Measurements from ENCODE around the gene LIPC. TPM values are rescaled to one million over a fixed set of nuclear protein-coding genes. Genes with fewer than 3 reads are reported as not detected.

Gene LIPC
- total RNA-seq, 3 donors from 2014 or later (not counting 1 experiment from before 2014, with no cell fraction given), result 5.3 to 7.1 (median 5.3) TPM

- H3K27me3 ChIP-seq (ENCODE audit: control insufficient read depth, insufficient read depth, low read length), result no peaks in the 10 kb centered on the region
- Mint-ChIP-seq H3K36me3 (peaks cover 6% of the 10 kb centered on the region), H3K4me3 (peak overlapping the region; percentile 37), H3K9me3 (no peaks in the 10 kb centered on the region), H3K27me3 (ENCODE audit: low read depth in 2 of 2) (no peaks in the 10 kb centered on the region), H3K4me1 (peaks cover 62 to 73% of the 10 kb centered on the region in 2 donors), H3K27ac (peak overlapping the region; percentile 89 to 91)
- DNase-seq, result peak; percentile 41 to 47
- no peak for TF ChIP-seq CTCF (IDR thresholded peaks at IDR 0.05)
- H3K9me3 ChIP-seq (ENCODE audit: control insufficient read depth, insufficient read depth, low read length), result no peaks in the 10 kb centered on the region
- ATAC-seq, result peak; percentile 30 to 37 (median 36)
- 34% methylated on average over 8 of the region's 8 CpGs for WGBS (ENCODE audit: insufficient coverage)
- H3K4me3 ChIP-seq (ENCODE audit: low read length), result no peak overlapping the region
- H3K36me3 ChIP-seq (ENCODE audit: control insufficient read depth, insufficient read depth, low read length), result no peaks in the 10 kb centered on the region
- H3K27ac ChIP-seq (ENCODE audit: low read length), result peak overlapping the region; percentile 93
- peaks cover 39% of the 10 kb centered on the region for H3K4me1 ChIP-seq (ENCODE audit: control insufficient read depth, insufficient read depth, low read length)
- intact Hi-C loops (cut with micrococcal nuclease), result loop anchor here (2.0 to 5.0 kb wide), 3 partner anchors 29 to 244 kb away; no protein-coding TSS in a partner anchor
These were observed 84.0 kb downstream of the LIPC start for GRCh38 chr15:58515807-58516206.

- intact Hi-C loops (cut with micrococcal nuclease), result loop anchor here (2.0 to 5.0 kb wide), 3 partner anchors 28 to 245 kb away; no protein-coding TSS in a partner anchor
- Histone ChIP-seq H3K27ac (ENCODE audit: low read length) (peak overlapping the region; percentile 93), H3K27me3 (ENCODE audit: control insufficient read depth, insufficient read depth, low read length) (no peaks in the 10 kb centered on the region), H3K36me3 (ENCODE audit: control insufficient read depth, insufficient read depth, low read length) (no peaks in the 10 kb centered on the region), H3K4me1 (ENCODE audit: control insufficient read depth, insufficient read depth, low read length) (peaks cover 52% of the 10 kb centered on the region), H3K9me3 (ENCODE audit: control insufficient read depth, insufficient read depth, low read length) (no peaks in the 10 kb centered on the region), H3K4me3 (ENCODE audit: low read length) (no peak overlapping the region)
- peak overlapping the region; percentile 37 for H3K4me3 Mint-ChIP-seq
- H3K36me3 Mint-ChIP-seq, result peaks cover 6% of the 10 kb centered on the region
- no peaks in the 10 kb centered on the region for H3K27me3 Mint-ChIP-seq (ENCODE audit: low read depth in 2 of 2)
- H3K9me3 Mint-ChIP-seq, result no peaks in the 10 kb centered on the region
- H3K4me1 Mint-ChIP-seq, result peaks cover 69 to 83% of the 10 kb centered on the region in 2 donors
- peak; percentile 14 to 51 (median 22) for ATAC-seq
- peak overlapping the region; percentile 89 to 91 for H3K27ac Mint-ChIP-seq
- peak in 1 of 2 donors; percentile 49 for DNase-seq
- TF ChIP-seq CTCF (IDR thresholded peaks at IDR 0.05), result no peak
- 54% methylated on average over 3 of the region's 3 CpGs for WGBS (ENCODE audit: insufficient coverage)
These were observed 85.5 kb downstream of the LIPC start for GRCh38 chr15:58517252-58517681.

GRCh38 chr15:58517682-58518525 is 86.1 kb downstream of the LIPC start:
- peaks cover 6% of the 10 kb centered on the region for H3K36me3 Mint-ChIP-seq
- peaks cover 73 to 89% of the 10 kb centered on the region in 2 donors for H3K4me1 Mint-ChIP-seq
- intact Hi-C loops (cut with micrococcal nuclease), result loop anchor here (1.0 to 5.0 kb wide), 6 partner anchors 27 to 253 kb away; partner anchors contain the start of gene MINDY2
- no peaks in the 10 kb centered on the region for H3K36me3 ChIP-seq (ENCODE audit: control insufficient read depth, insufficient read depth, low read length)
- H3K9me3 ChIP-seq (ENCODE audit: control insufficient read depth, insufficient read depth, low read length), result no peaks in the 10 kb centered on the region
- DNase-seq (peak; percentile 47 to 48), ATAC-seq (peak; percentile 58 to 75 (median 75))
- peaks cover 52% of the 10 kb centered on the region for H3K4me1 ChIP-seq (ENCODE audit: control insufficient read depth, insufficient read depth, low read length)
- H3K27me3 ChIP-seq (ENCODE audit: control insufficient read depth, insufficient read depth, low read length), result no peaks in the 10 kb centered on the region
- H3K4me3 ChIP-seq (ENCODE audit: low read length), result no peak overlapping the region
- peak overlapping the region; percentile 37 for H3K4me3 Mint-ChIP-seq
- 32% methylated on average over 9 of the region's 9 CpGs for WGBS (ENCODE audit: insufficient coverage)
- no peak for TF ChIP-seq CTCF (IDR thresholded peaks at IDR 0.05)
- peak overlapping the region; percentile 93 for H3K27ac ChIP-seq (ENCODE audit: low read length)
- H3K9me3 Mint-ChIP-seq, result no peaks in the 10 kb centered on the region
- peak overlapping the region; percentile 89 to 91 for H3K27ac Mint-ChIP-seq
- H3K27me3 Mint-ChIP-seq (ENCODE audit: low read depth in 2 of 2), result no peaks in the 10 kb centered on the region
